NCI-H2107 treated with DMSO at 0.1 percent for 48 hours (cell line): Measurements from ENCODE around the gene PCSK7.

Experiments used
- DNase-seq: peaks from one replicate; lab custom pipeline; 2025; ENCODE audit not compliant: unreplicated experiment; lab: John Stamatoyannopoulos, UW

The PCSK7 gene

GRCh38 chr11:117160826-117161225 is 71.0 kb downstream of the PCSK7 start:
- no peak for DNase-seq

DNA sequence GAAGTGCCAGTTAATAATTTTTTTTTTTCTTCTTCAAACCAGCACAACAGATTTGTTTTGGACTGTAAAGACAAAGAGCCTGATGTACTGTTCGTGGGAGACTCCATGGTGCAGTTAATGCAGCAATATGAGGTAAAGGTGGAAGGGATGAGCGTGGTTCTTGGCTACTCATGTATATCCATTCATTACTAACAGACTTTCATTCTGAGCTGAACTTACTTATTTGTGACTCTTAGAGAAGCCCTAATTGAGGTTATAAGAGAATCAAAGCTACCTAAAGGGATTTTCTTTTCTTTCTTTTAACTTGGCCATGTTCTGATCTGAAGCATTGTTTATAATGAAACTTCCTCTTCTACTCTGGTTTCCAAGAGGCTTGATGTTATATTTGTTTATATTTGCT is 72.0 kb downstream of the PCSK7 start:
- DNase-seq, result no peak

GRCh38 chr11:117157507-117157906 is 74.4 kb downstream of the PCSK7 start:
- DNase-seq, result no peak

GRCh38 chr11:117154468-117154867 is 77.4 kb downstream of the PCSK7 start:
- no peak for DNase-seq
